ENCODE results near the gene ZC3H18.

- no peak for TF ChIP-seq CTCF (IDR thresholded peaks at IDR 0.05)
- TF ChIP-seq EP300 (IDR thresholded peaks at IDR 0.05), result no peak
These were observed 37.6 kb upstream of the ZC3H18 start for GRCh38 chr16:88532434-88533241.

All from stomach (tissue), 4 donors.